GM23338 (cell line): ENCODE data around the gene ATP4B. TPM values are rescaled to one million over a fixed set of nuclear protein-coding genes. Genes with fewer than 3 reads are reported as not detected.

ENCODE experiments used
- ATAC-seq: fragments of 200-7000 bp; cut with Tn5 transposase; 3 replicates; pipeline ENCODE4 v1.9.1; 2020
- DNase-seq: peaks from one replicate; pipeline ENCODE4 v3.0.0-alpha.2; 2015; ENCODE audit warnings: low spot score
- H2AFZ ChIP-seq: fragments of 200-600 bp; sonication (generic); 2 replicates; pipeline ENCODE4 v1.8.0; 2016; ENCODE audit warnings: antibody characterized with exemption, mild to moderate bottlenecking, moderate library complexity
- H3F3A ChIP-seq: fragments of 200-600 bp; sonication (generic); replicated peaks from 2 replicates; pipeline ENCODE4 v1.8.0; 2017; ENCODE audit warnings: antibody characterized with exemption, mixed run types, low read depth
- H3K27ac ChIP-seq: fragments of 200-600 bp; sonication (generic); 2 replicates; pipeline ENCODE4 v1.6.1; 2016; ENCODE audit warnings: low read depth
- H3K27me3 ChIP-seq: fragments of 200-600 bp; sonication (generic); 2 replicates; pipeline ENCODE4 v1.8.0; 2016; ENCODE audit warnings: mild to moderate bottlenecking, mixed run types, moderate library complexity; ENCODE audit not compliant: insufficient read depth
- H3K36me3 ChIP-seq: fragments of 200-600 bp; sonication (generic); 2 replicates; pipeline ENCODE4 v1.8.0; 2016; ENCODE audit warnings: mild to moderate bottlenecking; ENCODE audit not compliant: insufficient read depth
- H3K4me1 ChIP-seq: fragments of 200-600 bp; sonication (generic); 2 replicates; pipeline ENCODE4 v1.8.0; 2016; ENCODE audit warnings: mild to moderate bottlenecking, moderate library complexity; ENCODE audit not compliant: insufficient read depth
- H3K4me2 ChIP-seq: fragments of 200-600 bp; sonication (generic); 2 replicates; pipeline ENCODE4 v1.7.1; 2017; ENCODE audit warnings: mixed run types
- H3K4me3 ChIP-seq: fragments of 200-600 bp; sonication (generic); 2 replicates; pipeline ENCODE4 v1.6.1; 2016; ENCODE audit warnings: mixed run types
- H3K79me2 ChIP-seq: fragments of 200-600 bp; sonication (generic); replicated peaks from 2 replicates; pipeline ENCODE4 v1.8.0; 2017; ENCODE audit warnings: mild to moderate bottlenecking; ENCODE audit not compliant: insufficient read depth
- H3K9me2 ChIP-seq: fragments of 200-600 bp; sonication (generic); 2 replicates; pipeline ENCODE4 v1.8.0; 2017; ENCODE audit not compliant: insufficient read depth
- H4K20me1 ChIP-seq: fragments of 200-600 bp; sonication (generic); replicated peaks from 2 replicates; pipeline ENCODE4 v1.8.0; 2017; ENCODE audit warnings: mild to moderate bottlenecking; ENCODE audit not compliant: insufficient read depth
- H3K27ac Mint-ChIP-seq: 2 replicates; pipeline ENCODE4 v1.8.0; 2020; ENCODE audit warnings: inconsistent platforms, mild to moderate bottlenecking, moderate library complexity, mixed read lengths
- H3K27me3 Mint-ChIP-seq: 3 replicates; pipeline ENCODE4 v1.8.0; 2022; ENCODE audit warnings: low read depth, mild to moderate bottlenecking, moderate library complexity, mixed read lengths, inconsistent platforms; ENCODE audit not compliant: insufficient read depth, poor library complexity
- H3K36me3 Mint-ChIP-seq: 3 replicates; pipeline ENCODE4 v1.8.0; 2021; ENCODE audit warnings: low read depth, mild to moderate bottlenecking, inconsistent platforms, moderate library complexity, mixed read lengths
- H3K4me1 Mint-ChIP-seq: 3 replicates; pipeline ENCODE4 v1.8.0; 2020; ENCODE audit warnings: mild to moderate bottlenecking, inconsistent platforms, mixed read lengths
- H3K4me3 Mint-ChIP-seq: 3 replicates; pipeline ENCODE4 v1.8.0; 2021; ENCODE audit warnings: moderate library complexity, mild to moderate bottlenecking, inconsistent platforms, mixed read lengths
- H3K9me3 Mint-ChIP-seq: 3 replicates; pipeline ENCODE4 v1.8.0; 2020; ENCODE audit warnings: moderate library complexity, mild to moderate bottlenecking, inconsistent platforms, mixed read lengths
- CREB1 ChIP-seq: fragments of 250-450 bp; sonication (Bioruptor Pico); IDR thresholded peaks from 2 replicates; pipeline ENCODE4 v1.5.0; 2020; ENCODE audit warnings: low read depth, mild to moderate bottlenecking, moderate library complexity
- EZH2 ChIP-seq: fragments of 200-600 bp; sonication (generic); IDR thresholded peaks from one replicate; pipeline ENCODE4 v1.8.0; 2017; ENCODE audit warnings: antibody characterized with exemption, mild to moderate bottlenecking, low read depth; ENCODE audit not compliant: unreplicated experiment
- EZH2phosphoT487 ChIP-seq: fragments of 200-600 bp; sonication (generic); IDR thresholded peaks from one replicate; pipeline ENCODE4 v1.8.1; 2018; ENCODE audit warnings: antibody characterized with exemption; ENCODE audit not compliant: unreplicated experiment
- JUNB ChIP-seq: IDR thresholded peaks from one replicate; pipeline ENCODE4 v1.6.1; 2016; ENCODE audit warnings: antibody characterized with exemption; ENCODE audit not compliant: unreplicated experiment
- NANOG ChIP-seq: IDR thresholded peaks from 2 replicates; pipeline ENCODE4 v1.6.1; 2016; ENCODE audit warnings: antibody characterized with exemption, borderline replicate concordance
- POLR2AphosphoS5 ChIP-seq: IDR thresholded peaks from 2 replicates; pipeline ENCODE4 v1.6.1; 2016; ENCODE audit warnings: antibody characterized with exemption, low read depth
- STAT1 ChIP-seq: IDR thresholded peaks from one replicate; pipeline ENCODE4 v1.6.1; 2016; ENCODE audit warnings: antibody characterized with exemption; ENCODE audit not compliant: unreplicated experiment
- ZNF114 ChIP-seq: fragments of 250-450 bp; sonication (Bioruptor Pico); IDR thresholded peaks from 2 replicates; pipeline ENCODE4 v1.5.0; 2020; ENCODE audit warnings: mild to moderate bottlenecking, moderate library complexity
- ZNF331 ChIP-seq: fragments of 250-450 bp; sonication (Bioruptor Pico); IDR thresholded peaks from 2 replicates; pipeline ENCODE4 v1.5.0; 2020; ENCODE audit warnings: low read depth, mild to moderate bottlenecking, moderate library complexity
- polyA plus RNA-seq: library from polyadenylated mRNA; unstranded; fragments of >200 nt; fragmentation: Nextera tagmentation; extraction: Ambion mirVana; gene quantifications from 2 replicates; pipeline ENCODE4 v1.2.1, GENCODE V29; 2016
- total RNA-seq: library from RNA; depleted of rRNA; stranded (reverse); fragments of >200 nt; shearing (Covaris generic); gene quantifications from 2 replicates; pipeline ENCODE4 v1.2.3, GENCODE V29; 2014
- TF ChIP-seq, protein P1 (sequence below): IDR thresholded peaks from one replicate; pipeline ENCODE4 v1.6.1; 2018; ENCODE audit warnings: antibody characterized with exemption; ENCODE audit not compliant: unreplicated experiment
- TF ChIP-seq, protein P2 (sequence below), 2 experiments: fragments of 200-600 bp in 1 of 2; sonication (generic) in 1 of 2; conservative IDR thresholded peaks; 2 replicates each; pipeline versions ENCODE4 v1.5.1 to v1.6.1; 2016 to 2017; ENCODE audit warnings: antibody characterized with exemption in 2 of 2, low read depth in 2 of 2, mild to moderate bottlenecking in 2 of 2, moderate library complexity in 1 of 2
- TF ChIP-seq, protein P3 (sequence below): IDR thresholded peaks from 2 replicates; pipeline ENCODE4 v1.6.1; 2016; ENCODE audit warnings: antibody characterized with exemption

The ATP4B gene
- total and polyA plus RNA-seq, 2 experiments from 2014 or later = not detected

DNA sequence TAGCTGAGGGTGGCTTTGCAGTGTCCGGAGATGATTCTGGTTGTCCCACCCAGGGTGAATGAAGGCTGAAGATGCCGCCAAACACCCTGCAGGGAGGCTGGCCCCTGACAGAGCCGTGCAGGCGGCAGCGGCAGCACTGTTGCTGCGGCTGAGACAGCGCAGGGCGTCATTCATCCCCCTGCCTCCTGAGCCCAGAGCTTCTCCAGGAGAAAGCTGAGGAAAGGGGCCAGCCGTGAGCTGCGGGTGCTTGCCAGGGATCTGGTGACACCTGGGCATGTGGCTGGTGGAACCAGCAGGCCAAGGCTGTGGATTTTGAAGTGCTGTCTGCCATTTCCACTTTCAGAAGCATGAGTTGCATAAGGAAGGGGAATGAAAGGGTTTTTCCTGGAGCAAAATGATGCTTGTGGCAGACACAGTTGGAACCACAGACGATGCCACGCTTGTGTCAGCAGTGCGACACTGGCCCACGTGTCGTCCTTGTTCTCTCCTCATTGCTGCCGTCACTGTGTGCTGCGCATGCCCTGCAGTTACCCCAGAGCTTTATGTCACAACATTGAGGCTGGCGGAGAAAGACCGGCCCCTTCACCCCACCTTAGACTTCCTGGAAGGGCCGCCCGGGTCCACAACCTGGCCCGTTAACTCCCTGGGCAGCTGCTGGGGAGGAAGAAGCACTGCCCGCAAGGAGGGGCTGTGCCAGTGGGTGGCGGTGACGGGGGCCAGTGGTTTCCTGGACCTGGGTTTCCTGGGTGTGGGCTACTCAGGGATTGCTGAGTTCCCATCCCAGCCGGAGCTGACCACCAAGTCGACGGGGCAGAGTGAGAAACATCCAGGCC is 50.7 kb downstream of the ATP4B start (continued):
- TF ChIP-seq, protein P1, sequence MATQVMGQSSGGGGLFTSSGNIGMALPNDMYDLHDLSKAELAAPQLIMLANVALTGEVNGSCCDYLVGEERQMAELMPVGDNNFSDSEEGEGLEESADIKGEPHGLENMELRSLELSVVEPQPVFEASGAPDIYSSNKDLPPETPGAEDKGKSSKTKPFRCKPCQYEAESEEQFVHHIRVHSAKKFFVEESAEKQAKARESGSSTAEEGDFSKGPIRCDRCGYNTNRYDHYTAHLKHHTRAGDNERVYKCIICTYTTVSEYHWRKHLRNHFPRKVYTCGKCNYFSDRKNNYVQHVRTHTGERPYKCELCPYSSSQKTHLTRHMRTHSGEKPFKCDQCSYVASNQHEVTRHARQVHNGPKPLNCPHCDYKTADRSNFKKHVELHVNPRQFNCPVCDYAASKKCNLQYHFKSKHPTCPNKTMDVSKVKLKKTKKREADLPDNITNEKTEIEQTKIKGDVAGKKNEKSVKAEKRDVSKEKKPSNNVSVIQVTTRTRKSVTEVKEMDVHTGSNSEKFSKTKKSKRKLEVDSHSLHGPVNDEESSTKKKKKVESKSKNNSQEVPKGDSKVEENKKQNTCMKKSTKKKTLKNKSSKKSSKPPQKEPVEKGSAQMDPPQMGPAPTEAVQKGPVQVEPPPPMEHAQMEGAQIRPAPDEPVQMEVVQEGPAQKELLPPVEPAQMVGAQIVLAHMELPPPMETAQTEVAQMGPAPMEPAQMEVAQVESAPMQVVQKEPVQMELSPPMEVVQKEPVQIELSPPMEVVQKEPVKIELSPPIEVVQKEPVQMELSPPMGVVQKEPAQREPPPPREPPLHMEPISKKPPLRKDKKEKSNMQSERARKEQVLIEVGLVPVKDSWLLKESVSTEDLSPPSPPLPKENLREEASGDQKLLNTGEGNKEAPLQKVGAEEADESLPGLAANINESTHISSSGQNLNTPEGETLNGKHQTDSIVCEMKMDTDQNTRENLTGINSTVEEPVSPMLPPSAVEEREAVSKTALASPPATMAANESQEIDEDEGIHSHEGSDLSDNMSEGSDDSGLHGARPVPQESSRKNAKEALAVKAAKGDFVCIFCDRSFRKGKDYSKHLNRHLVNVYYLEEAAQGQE = no peak
- TF ChIP-seq STAT1 = no peak
- no peak for TF ChIP-seq JUNB
- TF ChIP-seq CREB1 = no peak
- TF ChIP-seq POLR2AphosphoS5 = no peak
- TF ChIP-seq EZH2 = no peak
- TF ChIP-seq ZNF331 (CRISPR knock-in tag) = no peak
- TF ChIP-seq, protein P2, sequence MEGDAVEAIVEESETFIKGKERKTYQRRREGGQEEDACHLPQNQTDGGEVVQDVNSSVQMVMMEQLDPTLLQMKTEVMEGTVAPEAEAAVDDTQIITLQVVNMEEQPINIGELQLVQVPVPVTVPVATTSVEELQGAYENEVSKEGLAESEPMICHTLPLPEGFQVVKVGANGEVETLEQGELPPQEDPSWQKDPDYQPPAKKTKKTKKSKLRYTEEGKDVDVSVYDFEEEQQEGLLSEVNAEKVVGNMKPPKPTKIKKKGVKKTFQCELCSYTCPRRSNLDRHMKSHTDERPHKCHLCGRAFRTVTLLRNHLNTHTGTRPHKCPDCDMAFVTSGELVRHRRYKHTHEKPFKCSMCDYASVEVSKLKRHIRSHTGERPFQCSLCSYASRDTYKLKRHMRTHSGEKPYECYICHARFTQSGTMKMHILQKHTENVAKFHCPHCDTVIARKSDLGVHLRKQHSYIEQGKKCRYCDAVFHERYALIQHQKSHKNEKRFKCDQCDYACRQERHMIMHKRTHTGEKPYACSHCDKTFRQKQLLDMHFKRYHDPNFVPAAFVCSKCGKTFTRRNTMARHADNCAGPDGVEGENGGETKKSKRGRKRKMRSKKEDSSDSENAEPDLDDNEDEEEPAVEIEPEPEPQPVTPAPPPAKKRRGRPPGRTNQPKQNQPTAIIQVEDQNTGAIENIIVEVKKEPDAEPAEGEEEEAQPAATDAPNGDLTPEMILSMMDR (conservative IDR thresholded peaks at IDR 0.05; ENCODE audit: low read depth in 2 of 2) = no peak
- TF ChIP-seq, protein P3, sequence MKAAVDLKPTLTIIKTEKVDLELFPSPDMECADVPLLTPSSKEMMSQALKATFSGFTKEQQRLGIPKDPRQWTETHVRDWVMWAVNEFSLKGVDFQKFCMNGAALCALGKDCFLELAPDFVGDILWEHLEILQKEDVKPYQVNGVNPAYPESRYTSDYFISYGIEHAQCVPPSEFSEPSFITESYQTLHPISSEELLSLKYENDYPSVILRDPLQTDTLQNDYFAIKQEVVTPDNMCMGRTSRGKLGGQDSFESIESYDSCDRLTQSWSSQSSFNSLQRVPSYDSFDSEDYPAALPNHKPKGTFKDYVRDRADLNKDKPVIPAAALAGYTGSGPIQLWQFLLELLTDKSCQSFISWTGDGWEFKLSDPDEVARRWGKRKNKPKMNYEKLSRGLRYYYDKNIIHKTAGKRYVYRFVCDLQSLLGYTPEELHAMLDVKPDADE = no peak
- TF ChIP-seq NANOG = no peak

DNA sequence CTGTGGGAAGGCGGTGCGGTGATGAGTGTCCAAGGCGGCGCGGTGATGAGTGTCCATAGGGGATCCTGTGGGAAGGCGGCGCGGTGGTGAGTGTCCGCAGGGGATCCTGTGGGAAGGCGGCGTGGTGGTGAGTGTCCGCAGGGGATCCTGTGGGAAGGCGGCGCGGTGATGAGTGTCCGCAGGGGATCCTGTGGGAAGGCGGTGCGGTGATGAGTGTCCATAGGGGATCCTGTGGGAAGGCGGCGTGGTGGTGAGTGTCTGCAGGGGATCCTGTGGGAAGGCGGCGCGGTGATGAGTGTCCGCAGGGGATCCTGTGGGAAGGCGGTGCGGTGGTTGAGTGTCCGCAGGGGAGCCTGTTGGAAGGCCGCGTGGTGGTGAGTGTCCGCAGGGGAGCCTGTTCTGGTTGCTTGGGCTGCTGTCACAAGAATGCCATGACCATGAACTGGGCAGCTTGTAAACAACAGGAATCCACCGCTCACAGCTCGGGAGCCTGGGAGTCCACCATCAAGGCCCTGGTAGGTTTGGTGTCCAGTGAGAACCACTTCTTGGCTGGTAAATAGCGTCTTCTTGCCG is 52.0 kb downstream of the ATP4B start:
- H3K4me1 Mint-ChIP-seq = peaks cover 20% of the 10 kb centered on the region
- Histone ChIP-seq H3F3A (no peaks in the 10 kb centered on the region), H3K36me3 (no peaks in the 10 kb centered on the region), H3K9me2 (no peaks in the 10 kb centered on the region), H3K4me2 (no peak overlapping the region), H3K27me3 (no peaks in the 10 kb centered on the region), H4K20me1 (peaks cover 13% of the 10 kb centered on the region), H3K79me2 (peaks cover 77% of the 10 kb centered on the region), H2AFZ (no peak overlapping the region), H3K4me1 (no peaks in the 10 kb centered on the region), H3K27ac (no peak overlapping the region), H3K4me3 (no peak overlapping the region)
- DNase-seq = no peak
- peaks cover 28% of the 10 kb centered on the region for H3K36me3 Mint-ChIP-seq
- H3K4me3 Mint-ChIP-seq = no peak overlapping the region
- no peaks in the 10 kb centered on the region for H3K9me3 Mint-ChIP-seq
- H3K27ac Mint-ChIP-seq = peak overlapping the region; percentile 54
- H3K27me3 Mint-ChIP-seq = peaks cover 15% of the 10 kb centered on the region
- ATAC-seq = no peak
- no peak for TF ChIP-seq EZH2phosphoT487
- no peak for TF ChIP-seq STAT1
- TF ChIP-seq, protein P1 = no peak
- TF ChIP-seq ZNF114 (CRISPR knock-in tag) = no peak
- TF ChIP-seq JUNB = no peak
- TF ChIP-seq NANOG = no peak
- TF ChIP-seq EZH2 = no peak
